ENCODE data around the gene MRAP2.

DNA sequence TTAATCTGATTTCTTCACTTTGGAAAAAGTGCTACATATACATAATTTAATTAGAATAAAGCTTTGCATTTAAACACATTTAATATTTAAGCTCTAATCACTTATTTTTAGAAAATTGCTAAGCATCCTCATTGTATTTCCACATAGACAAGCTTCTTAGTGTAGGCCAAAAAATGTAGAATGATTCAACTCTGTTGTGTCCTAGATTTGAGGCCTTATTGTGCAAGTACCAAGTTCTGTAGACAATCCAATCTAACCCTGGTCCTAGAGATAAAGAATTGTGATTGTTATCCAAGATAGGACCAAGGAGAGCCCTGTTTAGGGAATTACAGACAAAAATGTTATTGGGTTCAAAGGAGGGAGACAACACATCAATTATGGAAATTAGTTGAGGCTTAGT is 27.6 kb downstream of the MRAP2 start:
- no peak for TF ChIP-seq EZH2 (IDR thresholded peaks at IDR 0.05; ENCODE audit: insufficient read depth, poor library complexity, severe bottlenecking)
- no peak for TF ChIP-seq EZH2phosphoT487 (IDR thresholded peaks at IDR 0.05; ENCODE audit: insufficient read depth, low read depth)
